K562 (cell line): ENCODE data around the gene MIER2.
A peak's percentile ranks its signal among the peaks of the same experiment; 100 is the strongest.

Source experiments
- KDM5B ChIP-seq: fragments of 200-600 bp; sonication (generic); IDR thresholded peaks from 2 replicates; pipeline ENCODE4 v1.6.1; 2012; ENCODE audit warnings: low read depth, mild to moderate bottlenecking, moderate library complexity, low read length, control low read depth, inconsistent platforms; ENCODE audit not compliant: insufficient replicate concordance
- POLR2A ChIP-seq: fragments of 450-650 bp; conservative IDR thresholded peaks from 2 replicates; pipeline ENCODE4 v1.6.1; 2016
- POLR2G ChIP-seq: fragments of 200-400 bp; formaldehyde crosslinking; IDR thresholded peaks from 2 replicates; pipeline ENCODE4 v1.6.1; 2017; ENCODE audit warnings: low read depth, mild to moderate bottlenecking, antibody characterized with exemption, low read length, moderate library complexity
- POLR3G ChIP-seq: IDR thresholded peaks from 2 replicates; pipeline ENCODE4 v1.6.1; 2011; ENCODE audit not compliant: insufficient read length, insufficient replicate concordance; ENCODE audit errors: extremely low read depth
- RUNX1 ChIP-seq: sonication (generic); IDR thresholded peaks from 2 replicates; pipeline ENCODE4 v1.6.1; 2016; ENCODE audit warnings: antibody characterized with exemption, low read depth
- TF ChIP-seq, protein P1 (sequence below): sonication (generic); formaldehyde crosslinking; IDR thresholded peaks from 2 replicates; pipeline ENCODE4 v1.8.1; 2023; ENCODE audit warnings: mild to moderate bottlenecking, missing genetic modification reagents
- TF ChIP-seq, protein P2 (sequence below): sonication (generic); formaldehyde crosslinking; IDR thresholded peaks from 2 replicates; pipeline ENCODE4 v1.8.0; 2022; ENCODE audit warnings: mild to moderate bottlenecking, missing genetic modification reagents
- TF ChIP-seq, protein P3 (sequence below), 3 experiments: IDR thresholded peaks in 2 of 3; conservative IDR thresholded peaks in 1 of 3; 2 replicates each; pipeline ENCODE4 v1.5.1; 2011 to 2012; ENCODE audit warnings: low read length in 3 of 3, mild to moderate bottlenecking in 3 of 3, control low read depth in 2 of 3, improper control_type of control experiment in 1 of 3, inconsistent platforms in 1 of 3, low read depth in 1 of 3, mixed read lengths in 1 of 3, moderate library complexity in 1 of 3; ENCODE audit not compliant: insufficient read depth in 2 of 3
- TF ChIP-seq, protein P4 (sequence below), 2 experiments: fragments of 450-650 bp; IDR thresholded peaks; 2 replicates each; pipeline ENCODE4 v1.6.1; 2018; ENCODE audit warnings: mild to moderate bottlenecking in 2 of 2, low read depth in 1 of 2; ENCODE audit not compliant: partially characterized antibody in 2 of 2

DNA sequence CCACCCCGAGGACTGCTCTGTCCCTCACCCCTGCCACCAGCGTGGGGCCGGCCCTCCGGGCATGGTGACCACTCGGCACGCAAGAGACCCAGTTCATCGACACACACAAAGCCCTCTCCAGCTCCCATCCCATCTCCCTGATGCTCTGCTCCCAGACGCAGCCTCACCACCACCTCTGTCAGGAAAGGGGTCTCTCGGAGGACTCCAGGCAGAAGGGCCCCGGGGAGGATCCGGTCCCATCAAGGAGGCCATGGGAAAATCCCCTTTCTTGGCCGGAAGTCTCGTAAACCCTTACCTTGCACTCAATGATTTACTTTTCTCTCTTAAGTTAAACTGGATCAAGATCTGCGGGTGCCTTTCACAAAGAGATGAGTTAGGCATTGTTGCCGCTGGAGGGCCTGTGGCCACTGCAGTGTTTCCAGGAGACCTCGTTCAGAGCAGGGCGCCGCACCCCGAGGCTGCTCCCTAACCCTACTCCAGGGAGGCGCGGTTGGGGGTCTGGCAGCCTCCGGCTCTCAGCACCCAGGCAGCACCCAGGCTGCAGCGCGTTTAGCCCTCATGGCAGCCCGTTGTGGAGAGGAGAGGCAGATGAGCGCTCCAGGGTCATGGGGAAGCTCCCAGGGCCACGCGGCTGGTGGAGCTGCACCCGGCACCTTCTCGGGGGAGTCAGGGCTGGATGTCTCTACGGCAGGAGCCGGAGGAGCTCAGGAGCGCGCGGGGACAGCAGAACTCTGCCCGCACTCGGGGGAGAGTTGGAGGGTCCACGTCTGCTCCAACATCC, 33.4 kb upstream of the MIER2 start:
- TF ChIP-seq POLR3G (no peak), KDM5B (no peak), POLR2G (no peak), POLR2A (no peak), RUNX1 (no peak)
- TF ChIP-seq, protein P1, sequence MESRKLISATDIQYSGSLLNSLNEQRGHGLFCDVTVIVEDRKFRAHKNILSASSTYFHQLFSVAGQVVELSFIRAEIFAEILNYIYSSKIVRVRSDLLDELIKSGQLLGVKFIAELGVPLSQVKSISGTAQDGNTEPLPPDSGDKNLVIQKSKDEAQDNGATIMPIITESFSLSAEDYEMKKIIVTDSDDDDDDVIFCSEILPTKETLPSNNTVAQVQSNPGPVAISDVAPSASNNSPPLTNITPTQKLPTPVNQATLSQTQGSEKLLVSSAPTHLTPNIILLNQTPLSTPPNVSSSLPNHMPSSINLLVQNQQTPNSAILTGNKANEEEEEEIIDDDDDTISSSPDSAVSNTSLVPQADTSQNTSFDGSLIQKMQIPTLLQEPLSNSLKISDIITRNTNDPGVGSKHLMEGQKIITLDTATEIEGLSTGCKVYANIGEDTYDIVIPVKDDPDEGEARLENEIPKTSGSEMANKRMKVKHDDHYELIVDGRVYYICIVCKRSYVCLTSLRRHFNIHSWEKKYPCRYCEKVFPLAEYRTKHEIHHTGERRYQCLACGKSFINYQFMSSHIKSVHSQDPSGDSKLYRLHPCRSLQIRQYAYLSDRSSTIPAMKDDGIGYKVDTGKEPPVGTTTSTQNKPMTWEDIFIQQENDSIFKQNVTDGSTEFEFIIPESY (CRISPR knock-in tag) = no peak
- TF ChIP-seq, protein P2, sequence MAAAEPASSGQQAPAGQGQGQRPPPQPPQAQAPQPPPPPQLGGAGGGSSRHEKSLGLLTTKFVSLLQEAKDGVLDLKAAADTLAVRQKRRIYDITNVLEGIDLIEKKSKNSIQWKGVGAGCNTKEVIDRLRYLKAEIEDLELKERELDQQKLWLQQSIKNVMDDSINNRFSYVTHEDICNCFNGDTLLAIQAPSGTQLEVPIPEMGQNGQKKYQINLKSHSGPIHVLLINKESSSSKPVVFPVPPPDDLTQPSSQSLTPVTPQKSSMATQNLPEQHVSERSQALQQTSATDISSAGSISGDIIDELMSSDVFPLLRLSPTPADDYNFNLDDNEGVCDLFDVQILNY (CRISPR knock-in tag) = no peak
- TF ChIP-seq, protein P3, sequence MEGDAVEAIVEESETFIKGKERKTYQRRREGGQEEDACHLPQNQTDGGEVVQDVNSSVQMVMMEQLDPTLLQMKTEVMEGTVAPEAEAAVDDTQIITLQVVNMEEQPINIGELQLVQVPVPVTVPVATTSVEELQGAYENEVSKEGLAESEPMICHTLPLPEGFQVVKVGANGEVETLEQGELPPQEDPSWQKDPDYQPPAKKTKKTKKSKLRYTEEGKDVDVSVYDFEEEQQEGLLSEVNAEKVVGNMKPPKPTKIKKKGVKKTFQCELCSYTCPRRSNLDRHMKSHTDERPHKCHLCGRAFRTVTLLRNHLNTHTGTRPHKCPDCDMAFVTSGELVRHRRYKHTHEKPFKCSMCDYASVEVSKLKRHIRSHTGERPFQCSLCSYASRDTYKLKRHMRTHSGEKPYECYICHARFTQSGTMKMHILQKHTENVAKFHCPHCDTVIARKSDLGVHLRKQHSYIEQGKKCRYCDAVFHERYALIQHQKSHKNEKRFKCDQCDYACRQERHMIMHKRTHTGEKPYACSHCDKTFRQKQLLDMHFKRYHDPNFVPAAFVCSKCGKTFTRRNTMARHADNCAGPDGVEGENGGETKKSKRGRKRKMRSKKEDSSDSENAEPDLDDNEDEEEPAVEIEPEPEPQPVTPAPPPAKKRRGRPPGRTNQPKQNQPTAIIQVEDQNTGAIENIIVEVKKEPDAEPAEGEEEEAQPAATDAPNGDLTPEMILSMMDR (IDR thresholded peaks at IDR 0.05 in 2 of 3, conservative IDR thresholded peaks at IDR 0.05 in 1 of 3; ENCODE audit: insufficient read depth in 2 of 3, low read depth in 1 of 3, low read length in 3 of 3) = peak in 2 of 3 experiments; percentile 2 to 14; a peak in 1 of 6 replicates
- TF ChIP-seq, protein P4, sequence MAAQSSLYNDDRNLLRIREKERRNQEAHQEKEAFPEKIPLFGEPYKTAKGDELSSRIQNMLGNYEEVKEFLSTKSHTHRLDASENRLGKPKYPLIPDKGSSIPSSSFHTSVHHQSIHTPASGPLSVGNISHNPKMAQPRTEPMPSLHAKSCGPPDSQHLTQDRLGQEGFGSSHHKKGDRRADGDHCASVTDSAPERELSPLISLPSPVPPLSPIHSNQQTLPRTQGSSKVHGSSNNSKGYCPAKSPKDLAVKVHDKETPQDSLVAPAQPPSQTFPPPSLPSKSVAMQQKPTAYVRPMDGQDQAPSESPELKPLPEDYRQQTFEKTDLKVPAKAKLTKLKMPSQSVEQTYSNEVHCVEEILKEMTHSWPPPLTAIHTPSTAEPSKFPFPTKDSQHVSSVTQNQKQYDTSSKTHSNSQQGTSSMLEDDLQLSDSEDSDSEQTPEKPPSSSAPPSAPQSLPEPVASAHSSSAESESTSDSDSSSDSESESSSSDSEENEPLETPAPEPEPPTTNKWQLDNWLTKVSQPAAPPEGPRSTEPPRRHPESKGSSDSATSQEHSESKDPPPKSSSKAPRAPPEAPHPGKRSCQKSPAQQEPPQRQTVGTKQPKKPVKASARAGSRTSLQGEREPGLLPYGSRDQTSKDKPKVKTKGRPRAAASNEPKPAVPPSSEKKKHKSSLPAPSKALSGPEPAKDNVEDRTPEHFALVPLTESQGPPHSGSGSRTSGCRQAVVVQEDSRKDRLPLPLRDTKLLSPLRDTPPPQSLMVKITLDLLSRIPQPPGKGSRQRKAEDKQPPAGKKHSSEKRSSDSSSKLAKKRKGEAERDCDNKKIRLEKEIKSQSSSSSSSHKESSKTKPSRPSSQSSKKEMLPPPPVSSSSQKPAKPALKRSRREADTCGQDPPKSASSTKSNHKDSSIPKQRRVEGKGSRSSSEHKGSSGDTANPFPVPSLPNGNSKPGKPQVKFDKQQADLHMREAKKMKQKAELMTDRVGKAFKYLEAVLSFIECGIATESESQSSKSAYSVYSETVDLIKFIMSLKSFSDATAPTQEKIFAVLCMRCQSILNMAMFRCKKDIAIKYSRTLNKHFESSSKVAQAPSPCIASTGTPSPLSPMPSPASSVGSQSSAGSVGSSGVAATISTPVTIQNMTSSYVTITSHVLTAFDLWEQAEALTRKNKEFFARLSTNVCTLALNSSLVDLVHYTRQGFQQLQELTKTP (IDR thresholded peaks at IDR 0.05; ENCODE audit: low read depth in 1 of 2, partially characterized antibody in 2 of 2) = no peak
